GM23248 (cell line): ENCODE data around the gene LRBA. TPM values are rescaled to one million over a fixed set of nuclear protein-coding genes. Genes with fewer than 3 reads are reported as not detected.

Source experiments
- DNase-seq: peaks from one replicate; pipeline ENCODE4 v3.0.0-alpha.2; 2015
- H2AFZ ChIP-seq: fragments of 200-600 bp; sonication (generic); 2 replicates; pipeline ENCODE4 v1.6.1; 2016; ENCODE audit warnings: antibody characterized with exemption
- H3F3A ChIP-seq: fragments of 200-600 bp; sonication (generic); 2 replicates; pipeline ENCODE4 v1.6.1; 2016; ENCODE audit warnings: mild to moderate bottlenecking, antibody characterized with exemption, mixed run types; ENCODE audit not compliant: insufficient read depth
- H3K27ac ChIP-seq: fragments of 200-600 bp; sonication (generic); 2 replicates; pipeline ENCODE4 v1.5.1; 2016; ENCODE audit warnings: mild to moderate bottlenecking
- H3K27me3 ChIP-seq: fragments of 200-600 bp; sonication (generic); replicated peaks from 2 replicates; pipeline ENCODE4 v1.6.1; 2016; ENCODE audit warnings: mild to moderate bottlenecking; ENCODE audit not compliant: insufficient read depth
- H3K36me3 ChIP-seq: fragments of 200-600 bp; sonication (generic); 2 replicates; pipeline ENCODE4 v1.6.1; 2016; ENCODE audit warnings: low read depth, mild to moderate bottlenecking
- H3K4me1 ChIP-seq: fragments of 200-600 bp; sonication (generic); 2 replicates; pipeline ENCODE4 v1.6.1; 2016; ENCODE audit warnings: mild to moderate bottlenecking; ENCODE audit not compliant: insufficient read depth
- H3K4me2 ChIP-seq: fragments of 200-600 bp; sonication (generic); one replicate; pipeline ENCODE4 v1.6.1; 2016; ENCODE audit warnings: mild to moderate bottlenecking; ENCODE audit not compliant: unreplicated experiment
- H3K4me3 ChIP-seq: fragments of 200-600 bp; sonication (generic); 2 replicates; pipeline ENCODE4 v1.5.1; 2016; ENCODE audit warnings: mild to moderate bottlenecking
- H3K79me2 ChIP-seq: fragments of 200-600 bp; sonication (generic); 2 replicates; pipeline ENCODE4 v1.6.1; 2016; ENCODE audit warnings: mild to moderate bottlenecking; ENCODE audit not compliant: insufficient read depth
- H3K9ac ChIP-seq: fragments of 200-600 bp; sonication (generic); 2 replicates; pipeline ENCODE4 v1.6.1; 2016; ENCODE audit warnings: mild to moderate bottlenecking
- H3K9me2 ChIP-seq: fragments of 200-600 bp; sonication (generic); 2 replicates; pipeline ENCODE4 v1.6.1; 2016; ENCODE audit warnings: mixed run types, mild to moderate bottlenecking, moderate library complexity; ENCODE audit not compliant: insufficient read depth
- H3K9me3 ChIP-seq: fragments of 200-600 bp; sonication (generic); one replicate; pipeline ENCODE4 v1.6.1; 2017; ENCODE audit warnings: low read depth
- H4K20me1 ChIP-seq: fragments of 200-600 bp; sonication (generic); 2 replicates; pipeline ENCODE4 v1.6.0; 2016; ENCODE audit not compliant: insufficient read depth
- EZH2 ChIP-seq: fragments of 200-600 bp; sonication (generic); IDR thresholded peaks from 2 replicates; pipeline ENCODE4 v1.6.1; 2018; ENCODE audit warnings: antibody characterized with exemption, mild to moderate bottlenecking; ENCODE audit not compliant: insufficient read depth, poor library complexity, severe bottlenecking
- EZH2phosphoT487 ChIP-seq: fragments of 200-600 bp; sonication (generic); IDR thresholded peaks from 2 replicates; pipeline ENCODE4 v1.6.1; 2018; ENCODE audit warnings: antibody characterized with exemption, moderate library complexity, mild to moderate bottlenecking, low read depth; ENCODE audit not compliant: insufficient read depth
- WGBS, 2 experiments: methylation state at CpG; one replicate each; pipeline ENCODE4 v1.1.6; 2015 to 2017; ENCODE audit warnings: low lambda C conversion rate in 2 of 2, low coverage in 1 of 2; ENCODE audit errors: missing lambda C conversion rate in 2 of 2; 5-methylcytosine and 5-hydroxymethylcytosine counted together
- in situ Hi-C: fragments of 300-500 bp; cut with MboI; formaldehyde crosslinking; loops from 2 replicates; pipeline ENCODE4 v1.15.0; 2020
- polyA plus RNA-seq: library from polyadenylated mRNA; unstranded; fragments of >200 nt; fragmentation: Nextera tagmentation; extraction: Ambion mirVana; gene quantifications from 2 replicates; pipeline ENCODE4 v1.2.1, GENCODE V29; 2016
- total RNA-seq: library from RNA; depleted of rRNA; stranded (reverse); fragments of >200 nt; shearing (Covaris generic); gene quantifications from 2 replicates; pipeline ENCODE4 v1.2.3, GENCODE V29; 2014

Gene LRBA
- total and polyA plus RNA-seq, 2 experiments from 2014 or later = 6.6 to 17.8 TPM

DNA sequence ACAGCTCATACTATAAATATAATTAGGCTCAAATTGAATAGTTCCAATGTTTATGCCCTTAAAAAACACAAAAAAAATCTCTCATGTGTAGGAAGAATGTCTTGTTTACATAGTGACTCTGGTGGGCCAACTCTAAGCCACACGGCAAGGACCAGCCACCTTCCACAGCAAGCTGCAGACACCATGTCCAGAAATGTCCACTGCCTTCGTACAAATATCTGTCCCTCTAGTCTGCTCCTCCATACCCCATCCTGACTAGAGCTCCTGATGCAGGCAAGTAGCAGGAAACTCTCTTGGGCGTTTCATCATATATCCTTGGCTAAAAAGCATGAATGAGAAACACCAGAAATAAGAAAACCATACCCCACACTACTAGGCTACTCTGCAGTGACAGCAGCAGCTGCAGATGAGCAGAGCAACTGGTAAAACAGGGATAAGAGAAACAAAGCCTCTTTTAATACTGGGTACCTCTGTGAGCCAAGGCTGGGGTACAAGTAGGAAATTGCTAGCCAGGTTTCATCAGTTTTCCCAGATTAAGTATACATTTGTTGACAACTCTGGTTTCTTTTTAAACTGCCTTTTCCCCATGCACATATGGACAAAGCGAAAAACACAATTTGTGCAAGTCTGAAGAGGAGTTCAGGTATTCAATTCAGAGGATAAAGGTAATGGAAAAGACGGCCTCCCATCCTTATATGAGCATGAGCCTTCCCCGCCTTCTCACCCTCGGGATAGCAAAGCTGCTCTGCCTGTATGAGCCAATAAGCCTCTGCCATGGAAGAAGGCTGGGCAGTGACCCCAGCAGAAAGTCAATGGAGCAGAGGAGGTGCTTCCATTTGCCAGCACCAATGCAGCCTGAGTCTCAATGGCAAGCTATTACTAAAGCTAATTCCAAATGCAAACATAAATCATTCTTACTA, 691.4 kb downstream of the LRBA start:
- Histone ChIP-seq H3K4me3 (no peak overlapping the region), H3K9ac (no peak overlapping the region), H3K36me3 (no peaks in the 10 kb centered on the region), H4K20me1 (no peaks in the 10 kb centered on the region), H3K4me1 (no peaks in the 10 kb centered on the region), H3K79me2 (no peaks in the 10 kb centered on the region), H3K27me3 (no peaks in the 10 kb centered on the region), H3K9me2 (no peaks in the 10 kb centered on the region), H3K4me2 (no peak overlapping the region), H3F3A (no peaks in the 10 kb centered on the region), H3K27ac (no peak overlapping the region), H2AFZ (no peak overlapping the region), H3K9me3 (no peaks in the 10 kb centered on the region)
- 88 to 91% methylated on average over 7 of the region's 7 CpGs for WGBS, 2 experiments
- in situ Hi-C loops = no loop called here
- TF ChIP-seq EZH2 (no peak), EZH2phosphoT487 (no peak)
- no peak for DNase-seq

DNA sequence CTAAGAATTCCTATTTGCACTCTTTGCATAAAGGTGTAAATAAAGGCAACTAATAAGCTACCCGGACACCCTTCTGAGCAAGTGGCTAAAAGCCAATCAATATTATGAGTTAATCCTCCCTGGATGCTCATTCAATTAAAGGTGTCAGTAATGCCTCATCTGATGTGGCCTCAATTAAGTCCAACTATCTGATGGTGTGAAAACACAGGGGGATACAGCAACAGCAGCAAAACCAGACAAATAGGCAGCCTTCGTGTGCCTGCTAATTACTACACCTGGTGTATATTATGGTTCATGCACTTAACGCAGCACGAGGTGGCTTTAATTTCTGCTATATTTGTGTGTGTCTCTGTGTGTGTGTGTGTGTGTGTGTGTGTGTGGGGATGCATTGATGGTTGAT, 692.4 kb downstream of the LRBA start:
- in situ Hi-C loops = no loop called here
- H3K4me1 ChIP-seq = no peaks in the 10 kb centered on the region
- H3K9me3 ChIP-seq = no peaks in the 10 kb centered on the region
- H3K4me3 ChIP-seq = no peak overlapping the region
- no peak overlapping the region for H3K27ac ChIP-seq
- no peak for DNase-seq
- no peaks in the 10 kb centered on the region for H3K79me2 ChIP-seq
- H3K27me3 ChIP-seq = no peaks in the 10 kb centered on the region
- H3K4me2 ChIP-seq = no peak overlapping the region
- no peak overlapping the region for H3K9ac ChIP-seq
- 93 to 95% methylated on average over 4 of the region's 4 CpGs for WGBS, 2 experiments
- no peaks in the 10 kb centered on the region for H3K36me3 ChIP-seq
- H2AFZ ChIP-seq = no peak overlapping the region
- no peaks in the 10 kb centered on the region for H3F3A ChIP-seq
- TF ChIP-seq EZH2 (no peak), EZH2phosphoT487 (no peak)
- no peaks in the 10 kb centered on the region for H4K20me1 ChIP-seq
- H3K9me2 ChIP-seq = no peaks in the 10 kb centered on the region

GRCh38 chr4:150321113-150321512, 694.0 kb downstream of the LRBA start:
- TF ChIP-seq EZH2 = no peak
- no peak for TF ChIP-seq EZH2phosphoT487
- no peak for DNase-seq
- no peaks in the 10 kb centered on the region for H3F3A ChIP-seq
- H3K9me2 ChIP-seq = no peaks in the 10 kb centered on the region
- H3K9ac ChIP-seq = no peak overlapping the region
- no peaks in the 10 kb centered on the region for H3K27me3 ChIP-seq
- H4K20me1 ChIP-seq = no peaks in the 10 kb centered on the region
- no peak overlapping the region for H3K4me3 ChIP-seq
- H3K36me3 ChIP-seq = no peaks in the 10 kb centered on the region
- 95 to 97% methylated on average over 3 of the region's 3 CpGs for WGBS, 2 experiments
- no peaks in the 10 kb centered on the region for H3K79me2 ChIP-seq
- in situ Hi-C loops = no loop called here
- no peak overlapping the region for H3K27ac ChIP-seq
- H3K4me2 ChIP-seq = no peak overlapping the region
- H2AFZ ChIP-seq = no peak overlapping the region
- peaks cover 8% of the 10 kb centered on the region for H3K4me1 ChIP-seq
- no peaks in the 10 kb centered on the region for H3K9me3 ChIP-seq

DNA sequence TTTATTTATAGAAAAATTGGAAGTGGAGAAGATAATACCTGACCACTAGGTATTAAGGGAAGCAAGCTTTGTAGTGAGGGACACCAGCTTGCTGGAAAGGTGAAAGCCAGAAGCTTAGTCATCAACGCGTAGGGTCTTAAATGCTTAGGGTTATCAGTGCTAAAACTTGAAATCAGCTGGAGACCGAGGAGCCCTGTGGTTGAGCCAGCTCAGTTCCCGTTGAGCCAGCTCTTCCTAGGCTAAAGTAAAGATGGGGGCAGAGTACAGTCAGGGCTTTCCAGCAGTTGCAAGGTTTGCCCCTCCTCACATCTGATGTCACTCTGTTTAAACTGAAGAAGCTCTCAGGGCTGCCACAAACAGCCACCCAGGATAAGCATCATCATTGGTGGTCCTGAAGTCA, 696.1 kb downstream of the LRBA start:
- Histone ChIP-seq H3K79me2 (no peaks in the 10 kb centered on the region), H3K4me3 (no peak overlapping the region), H3K4me2 (no peak overlapping the region), H3K36me3 (no peaks in the 10 kb centered on the region), H3K9me3 (no peaks in the 10 kb centered on the region), H3K4me1 (peaks cover 18% of the 10 kb centered on the region), H3K9ac (no peak overlapping the region), H2AFZ (no peak overlapping the region), H4K20me1 (no peaks in the 10 kb centered on the region), H3K9me2 (no peaks in the 10 kb centered on the region), H3K27me3 (no peaks in the 10 kb centered on the region), H3F3A (no peaks in the 10 kb centered on the region), H3K27ac (no peak overlapping the region)
- TF ChIP-seq EZH2phosphoT487 (no peak), EZH2 (no peak)
- 95 to 97% methylated on average over 4 of the region's 4 CpGs for WGBS, 2 experiments
- in situ Hi-C loops = no loop called here
- DNase-seq = no peak
